Activated CD4-positive, CD25-positive, alpha-beta regulatory T cell treated with anti-CD3 and anti-CD28 coated beads, Interleukin-2, amount 50 U/mL, for 24 hours (primary cell): Measurements from ENCODE around the gene CIDEB.

Source experiments
- ATAC-seq, 2 donors: fragments of 150-1000 bp; cut with Tn5 transposase; one replicate each; pipeline ENCODE4 v1.10.0; 2021; ENCODE audit warnings: mild to moderate bottlenecking in 1 of 2, moderate library complexity in 1 of 2

Gene CIDEB

GRCh38 chr14:24312736-24313507 lies 5.1 kb upstream of the CIDEB start:
- ATAC-seq, result no peak

- no peak for ATAC-seq
These were observed 4.2 kb upstream of the CIDEB start for GRCh38 chr14:24311837-24312615.

- ATAC-seq, result peak; percentile 86 to 88
These were observed 3.1 kb upstream of the CIDEB start, which contains the start of gene LTB4R for GRCh38 chr14:24310646-24311604. TSS of gene LTB4R (plus strand) at chr14:24311502. CDS start at chr14:24315652, 4,150 bp downstream.

- no peak for ATAC-seq
These were observed 2.5 kb upstream of the CIDEB start for GRCh38 chr14:24310265-24310645.

GRCh38 chr14:24309538-24310264 lies 1.9 kb upstream of the CIDEB start, which contains the start of gene LTB4R2:
TSS of gene LTB4R2 (plus strand) at chr14:24310140. CDS start at chr14:24310665, 525 bp downstream.
- no peak for ATAC-seq

- ATAC-seq, result no peak
These were observed 756 bp upstream of the CIDEB start for GRCh38 chr14:24308342-24309124.

GRCh38 chr14:24307156-24307574 lies 612 bp downstream of the CIDEB start:
- ATAC-seq, result no peak

- ATAC-seq, result no peak
These were observed 3.8 kb downstream of the CIDEB start for GRCh38 chr14:24304019-24304387.

- no peak for ATAC-seq
These were observed 7.3 kb downstream of the CIDEB start for GRCh38 chr14:24300326-24300980.

GRCh38 chr14:24299255-24300191 lies 8.3 kb downstream of the CIDEB start, which contains the start of the genes DHRS1 and NOP9:
TSS of gene DHRS1 (minus strand) at chr14:24299780. CDS start at chr14:24299106, 674 bp downstream.
TSS of gene NOP9 (plus strand) at chr14:24299850. CDS start at chr14:24299955, 105 bp downstream.
- peak; percentile 70 to 78 for ATAC-seq

GRCh38 chr14:24298892-24299254 lies 8.9 kb downstream of the CIDEB start:
- peak in 1 of 2 donors; percentile 1 for ATAC-seq

- peak in 1 of 2 donors; percentile 4 for ATAC-seq
These were observed 10.4 kb downstream of the CIDEB start for GRCh38 chr14:24297190-24297964.

- peak; percentile 88 to 90 for ATAC-seq
These were observed 11.2 kb downstream of the CIDEB start for GRCh38 chr14:24296341-24297157.

GRCh38 chr14:24293525-24293924 lies 14.3 kb downstream of the CIDEB start:
- no peak for ATAC-seq

- ATAC-seq, result no peak
These were observed 15.5 kb downstream of the CIDEB start for GRCh38 chr14:24292118-24292807.

- no peak for ATAC-seq
These were observed 16.2 kb downstream of the CIDEB start for GRCh38 chr14:24291446-24292117.
